ENCODE measurements around the gene LPCAT2.

GRCh38 chr16:55566432-55567175 is 57.7 kb downstream of the LPCAT2 start, which contains the start of gene CAPNS2:
- TF ChIP-seq ESRRA (IDR thresholded peaks at IDR 0.05; ENCODE audit: borderline replicate concordance, low read length) (no peak), SMC3 (IDR thresholded peaks at IDR 0.05) (no peak), POLR2A (IDR thresholded peaks at IDR 0.05; ENCODE audit: low read length) (no peak), EP300 (IDR thresholded peaks at IDR 0.05) (no peak)
- TF ChIP-seq, protein P1, sequence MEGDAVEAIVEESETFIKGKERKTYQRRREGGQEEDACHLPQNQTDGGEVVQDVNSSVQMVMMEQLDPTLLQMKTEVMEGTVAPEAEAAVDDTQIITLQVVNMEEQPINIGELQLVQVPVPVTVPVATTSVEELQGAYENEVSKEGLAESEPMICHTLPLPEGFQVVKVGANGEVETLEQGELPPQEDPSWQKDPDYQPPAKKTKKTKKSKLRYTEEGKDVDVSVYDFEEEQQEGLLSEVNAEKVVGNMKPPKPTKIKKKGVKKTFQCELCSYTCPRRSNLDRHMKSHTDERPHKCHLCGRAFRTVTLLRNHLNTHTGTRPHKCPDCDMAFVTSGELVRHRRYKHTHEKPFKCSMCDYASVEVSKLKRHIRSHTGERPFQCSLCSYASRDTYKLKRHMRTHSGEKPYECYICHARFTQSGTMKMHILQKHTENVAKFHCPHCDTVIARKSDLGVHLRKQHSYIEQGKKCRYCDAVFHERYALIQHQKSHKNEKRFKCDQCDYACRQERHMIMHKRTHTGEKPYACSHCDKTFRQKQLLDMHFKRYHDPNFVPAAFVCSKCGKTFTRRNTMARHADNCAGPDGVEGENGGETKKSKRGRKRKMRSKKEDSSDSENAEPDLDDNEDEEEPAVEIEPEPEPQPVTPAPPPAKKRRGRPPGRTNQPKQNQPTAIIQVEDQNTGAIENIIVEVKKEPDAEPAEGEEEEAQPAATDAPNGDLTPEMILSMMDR (IDR thresholded peaks at IDR 0.05) = no peak
- TF ChIP-seq, protein P2, sequence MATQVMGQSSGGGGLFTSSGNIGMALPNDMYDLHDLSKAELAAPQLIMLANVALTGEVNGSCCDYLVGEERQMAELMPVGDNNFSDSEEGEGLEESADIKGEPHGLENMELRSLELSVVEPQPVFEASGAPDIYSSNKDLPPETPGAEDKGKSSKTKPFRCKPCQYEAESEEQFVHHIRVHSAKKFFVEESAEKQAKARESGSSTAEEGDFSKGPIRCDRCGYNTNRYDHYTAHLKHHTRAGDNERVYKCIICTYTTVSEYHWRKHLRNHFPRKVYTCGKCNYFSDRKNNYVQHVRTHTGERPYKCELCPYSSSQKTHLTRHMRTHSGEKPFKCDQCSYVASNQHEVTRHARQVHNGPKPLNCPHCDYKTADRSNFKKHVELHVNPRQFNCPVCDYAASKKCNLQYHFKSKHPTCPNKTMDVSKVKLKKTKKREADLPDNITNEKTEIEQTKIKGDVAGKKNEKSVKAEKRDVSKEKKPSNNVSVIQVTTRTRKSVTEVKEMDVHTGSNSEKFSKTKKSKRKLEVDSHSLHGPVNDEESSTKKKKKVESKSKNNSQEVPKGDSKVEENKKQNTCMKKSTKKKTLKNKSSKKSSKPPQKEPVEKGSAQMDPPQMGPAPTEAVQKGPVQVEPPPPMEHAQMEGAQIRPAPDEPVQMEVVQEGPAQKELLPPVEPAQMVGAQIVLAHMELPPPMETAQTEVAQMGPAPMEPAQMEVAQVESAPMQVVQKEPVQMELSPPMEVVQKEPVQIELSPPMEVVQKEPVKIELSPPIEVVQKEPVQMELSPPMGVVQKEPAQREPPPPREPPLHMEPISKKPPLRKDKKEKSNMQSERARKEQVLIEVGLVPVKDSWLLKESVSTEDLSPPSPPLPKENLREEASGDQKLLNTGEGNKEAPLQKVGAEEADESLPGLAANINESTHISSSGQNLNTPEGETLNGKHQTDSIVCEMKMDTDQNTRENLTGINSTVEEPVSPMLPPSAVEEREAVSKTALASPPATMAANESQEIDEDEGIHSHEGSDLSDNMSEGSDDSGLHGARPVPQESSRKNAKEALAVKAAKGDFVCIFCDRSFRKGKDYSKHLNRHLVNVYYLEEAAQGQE (IDR thresholded peaks at IDR 0.05) = no peak
